Measurements from ENCODE around the gene TIAM2.
A peak's percentile ranks its signal among the peaks of the same experiment; 100 is the strongest.

The TIAM2 gene

GRCh38 chr6:155022721-155023120 is 27.6 kb downstream of the TIAM2 start:
- Histone ChIP-seq H3K4me2 (ENCODE audit: low read length) (no peak overlapping the region), H3K4me1 (ENCODE audit: control insufficient read depth, low read depth, low read length) (no peaks in the 10 kb centered on the region), H2BK5ac (ENCODE audit: low read length) (no peak overlapping the region), H4K5ac (ENCODE audit: low read length) (no peak overlapping the region), H3K27me3 (ENCODE audit: insufficient read depth, low read length, poor library complexity) (no peaks in the 10 kb centered on the region), H2BK120ac (ENCODE audit: low read depth, low read length) (no peak overlapping the region), H3K27ac (ENCODE audit: low read depth, low read length) (no peak overlapping the region), H2AK5ac (ENCODE audit: low read length) (no peak overlapping the region), H3K79me1 (ENCODE audit: low read length) (no peaks in the 10 kb centered on the region), H3K9ac (ENCODE audit: low read length) (no peak overlapping the region), H2BK15ac (replicated peaks; ENCODE audit: low read depth) (no peak overlapping the region), H4K8ac (ENCODE audit: low read depth, low read length) (no peak overlapping the region), H3K18ac (ENCODE audit: low read length) (no peak overlapping the region), H3K56ac (ENCODE audit: low read length) (no peak overlapping the region), H3K4me3 (ENCODE audit: low read length) (no peak overlapping the region), H3K23ac (ENCODE audit: low read length) (no peak overlapping the region), H3K4ac (ENCODE audit: low read depth, low read length) (no peak overlapping the region), H3K79me2 (ENCODE audit: control insufficient read depth, insufficient read depth, low read length) (no peaks in the 10 kb centered on the region), H3K36me3 (ENCODE audit: control insufficient read depth, insufficient read depth, low read length) (no peaks in the 10 kb centered on the region)
- no peak for DNase-seq
- WGBS (ENCODE audit: extremely low coverage, insufficient coverage, low lambda C conversion rate), result no CpG with 5 or more reads among the region's 7 CpGs

GRCh38 chr6:155023717-155024116 is 28.6 kb downstream of the TIAM2 start:
- no peaks in the 10 kb centered on the region for H3K36me3 ChIP-seq (ENCODE audit: control insufficient read depth, insufficient read depth, low read length)
- no peak overlapping the region for H3K4ac ChIP-seq (ENCODE audit: low read depth, low read length)
- no peak overlapping the region for H3K27ac ChIP-seq (ENCODE audit: low read depth, low read length)
- H3K23ac ChIP-seq (ENCODE audit: low read length), result no peak overlapping the region
- no peak overlapping the region for H3K18ac ChIP-seq (ENCODE audit: low read length)
- H3K4me3 ChIP-seq (ENCODE audit: low read length), result no peak overlapping the region
- H2BK5ac ChIP-seq (ENCODE audit: low read length), result no peak overlapping the region
- no peak overlapping the region for H2BK120ac ChIP-seq (ENCODE audit: low read depth, low read length)
- H3K27me3 ChIP-seq (ENCODE audit: insufficient read depth, low read length, poor library complexity), result no peaks in the 10 kb centered on the region
- H4K5ac ChIP-seq (ENCODE audit: low read length), result no peak overlapping the region
- no peak overlapping the region for H3K9ac ChIP-seq (ENCODE audit: low read length)
- no peak overlapping the region for H4K8ac ChIP-seq (ENCODE audit: low read depth, low read length)
- no peaks in the 10 kb centered on the region for H3K79me2 ChIP-seq (ENCODE audit: control insufficient read depth, insufficient read depth, low read length)
- no CpG with 5 or more reads among the region's 7 CpGs for WGBS (ENCODE audit: extremely low coverage, insufficient coverage, low lambda C conversion rate)
- H2BK15ac ChIP-seq (replicated peaks; ENCODE audit: low read depth), result no peak overlapping the region
- no peak for DNase-seq
- no peak overlapping the region for H3K4me2 ChIP-seq (ENCODE audit: low read length)
- H3K56ac ChIP-seq (ENCODE audit: low read length), result no peak overlapping the region
- H2AK5ac ChIP-seq (ENCODE audit: low read length), result no peak overlapping the region
- no peaks in the 10 kb centered on the region for H3K79me1 ChIP-seq (ENCODE audit: low read length)
- no peaks in the 10 kb centered on the region for H3K4me1 ChIP-seq (ENCODE audit: control insufficient read depth, low read depth, low read length)

GRCh38 chr6:155024391-155025027 is 29.4 kb downstream of the TIAM2 start:
- no peak overlapping the region for H3K4ac ChIP-seq (ENCODE audit: low read depth, low read length)
- no peaks in the 10 kb centered on the region for H3K36me3 ChIP-seq (ENCODE audit: control insufficient read depth, insufficient read depth, low read length)
- H3K4me2 ChIP-seq (ENCODE audit: low read length), result no peak overlapping the region
- no peak overlapping the region for H3K56ac ChIP-seq (ENCODE audit: low read length)
- no peak overlapping the region for H2BK5ac ChIP-seq (ENCODE audit: low read length)
- no CpG with 5 or more reads among the region's 2 CpGs for WGBS (ENCODE audit: extremely low coverage, insufficient coverage, low lambda C conversion rate)
- no peaks in the 10 kb centered on the region for H3K4me1 ChIP-seq (ENCODE audit: control insufficient read depth, low read depth, low read length)
- DNase-seq, result no peak
- no peak overlapping the region for H2BK15ac ChIP-seq (replicated peaks; ENCODE audit: low read depth)
- H3K27me3 ChIP-seq (ENCODE audit: insufficient read depth, low read length, poor library complexity), result no peaks in the 10 kb centered on the region
- no peak overlapping the region for H3K4me3 ChIP-seq (ENCODE audit: low read length)
- H4K8ac ChIP-seq (ENCODE audit: low read depth, low read length), result no peak overlapping the region
- no peaks in the 10 kb centered on the region for H3K79me1 ChIP-seq (ENCODE audit: low read length)
- H3K79me2 ChIP-seq (ENCODE audit: control insufficient read depth, insufficient read depth, low read length), result no peaks in the 10 kb centered on the region
- no peak overlapping the region for H4K5ac ChIP-seq (ENCODE audit: low read length)
- no peak overlapping the region for H2BK120ac ChIP-seq (ENCODE audit: low read depth, low read length)
- H3K23ac ChIP-seq (ENCODE audit: low read length), result no peak overlapping the region
- H2AK5ac ChIP-seq (ENCODE audit: low read length), result no peak overlapping the region
- H3K9ac ChIP-seq (ENCODE audit: low read length), result no peak overlapping the region
- no peak overlapping the region for H3K27ac ChIP-seq (ENCODE audit: low read depth, low read length)
- H3K18ac ChIP-seq (ENCODE audit: low read length), result no peak overlapping the region

GRCh38 chr6:155026022-155026705 is 31.0 kb downstream of the TIAM2 start:
- no CpG with 5 or more reads among the region's 4 CpGs for WGBS (ENCODE audit: extremely low coverage, insufficient coverage, low lambda C conversion rate)
- H3K18ac ChIP-seq (ENCODE audit: low read length), result no peak overlapping the region
- H3K56ac ChIP-seq (ENCODE audit: low read length), result no peak overlapping the region
- no peak overlapping the region for H3K23ac ChIP-seq (ENCODE audit: low read length)
- no peak overlapping the region for H3K27ac ChIP-seq (ENCODE audit: low read depth, low read length)
- no peaks in the 10 kb centered on the region for H3K4me1 ChIP-seq (ENCODE audit: control insufficient read depth, low read depth, low read length)
- H3K4me2 ChIP-seq (ENCODE audit: low read length), result no peak overlapping the region
- no peaks in the 10 kb centered on the region for H3K79me2 ChIP-seq (ENCODE audit: control insufficient read depth, insufficient read depth, low read length)
- peak; percentile 65 for DNase-seq
- no peak overlapping the region for H3K4ac ChIP-seq (ENCODE audit: low read depth, low read length)
- no peak overlapping the region for H4K5ac ChIP-seq (ENCODE audit: low read length)
- no peaks in the 10 kb centered on the region for H3K79me1 ChIP-seq (ENCODE audit: low read length)
- H4K8ac ChIP-seq (ENCODE audit: low read depth, low read length), result no peak overlapping the region
- no peak overlapping the region for H2BK120ac ChIP-seq (ENCODE audit: low read depth, low read length)
- H3K9ac ChIP-seq (ENCODE audit: low read length), result no peak overlapping the region
- H2BK5ac ChIP-seq (ENCODE audit: low read length), result no peak overlapping the region
- no peak overlapping the region for H2AK5ac ChIP-seq (ENCODE audit: low read length)
- H3K27me3 ChIP-seq (ENCODE audit: insufficient read depth, low read length, poor library complexity), result no peaks in the 10 kb centered on the region
- H2BK15ac ChIP-seq (replicated peaks; ENCODE audit: low read depth), result no peak overlapping the region
- no peak overlapping the region for H3K4me3 ChIP-seq (ENCODE audit: low read length)
- H3K36me3 ChIP-seq (ENCODE audit: control insufficient read depth, insufficient read depth, low read length), result no peaks in the 10 kb centered on the region

- Histone ChIP-seq H3K4me1 (ENCODE audit: control insufficient read depth, low read depth, low read length) (no peaks in the 10 kb centered on the region), H2BK5ac (ENCODE audit: low read length) (no peak overlapping the region), H2BK15ac (replicated peaks; ENCODE audit: low read depth) (no peak overlapping the region), H3K79me1 (ENCODE audit: low read length) (no peaks in the 10 kb centered on the region), H3K18ac (ENCODE audit: low read length) (no peak overlapping the region), H3K4me2 (ENCODE audit: low read length) (no peak overlapping the region), H3K27me3 (ENCODE audit: insufficient read depth, low read length, poor library complexity) (no peaks in the 10 kb centered on the region), H3K79me2 (ENCODE audit: control insufficient read depth, insufficient read depth, low read length) (no peaks in the 10 kb centered on the region), H3K56ac (ENCODE audit: low read length) (no peak overlapping the region), H2AK5ac (ENCODE audit: low read length) (no peak overlapping the region), H3K36me3 (ENCODE audit: control insufficient read depth, insufficient read depth, low read length) (no peaks in the 10 kb centered on the region), H2BK120ac (ENCODE audit: low read depth, low read length) (no peak overlapping the region), H3K23ac (ENCODE audit: low read length) (no peak overlapping the region), H4K8ac (ENCODE audit: low read depth, low read length) (no peak overlapping the region), H3K27ac (ENCODE audit: low read depth, low read length) (no peak overlapping the region), H3K4ac (ENCODE audit: low read depth, low read length) (no peak overlapping the region), H3K4me3 (ENCODE audit: low read length) (no peak overlapping the region), H4K5ac (ENCODE audit: low read length) (no peak overlapping the region), H3K9ac (ENCODE audit: low read length) (no peak overlapping the region)
- no CpG with 5 or more reads among the region's 4 CpGs for WGBS (ENCODE audit: extremely low coverage, insufficient coverage, low lambda C conversion rate)
- no peak for DNase-seq
Observed at GRCh38 chr6:155026706-155027045, 31.6 kb downstream of the TIAM2 start.

Measured in mesendoderm (in vitro differentiated cells).